HG03571 (cell line): ENCODE results near the gene B4GALT5.
A peak's percentile ranks its signal among the peaks of the same experiment; 100 is the strongest.

ENCODE experiments used
- ATAC-seq: cut with Tn5 transposase; IDR thresholded peaks from one replicate; pipeline ENCODE4 v1.9.1; 2021; ENCODE audit not compliant: unreplicated experiment

The B4GALT5 gene

GRCh38 chr20:49610691-49611538, 102.8 kb downstream of the B4GALT5 start:
- peak; percentile 44 for ATAC-seq

GRCh38 chr20:49608752-49609670, 104.7 kb downstream of the B4GALT5 start:
- no peak for ATAC-seq

GRCh38 chr20:49607568-49607967, 106.1 kb downstream of the B4GALT5 start:
- no peak for ATAC-seq

GRCh38 chr20:49603209-49603627, 110.5 kb downstream of the B4GALT5 start:
- ATAC-seq = no peak

- no peak for ATAC-seq
These were observed 111.1 kb downstream of the B4GALT5 start for GRCh38 chr20:49602345-49603208.

GRCh38 chr20:49601153-49601924, 112.3 kb downstream of the B4GALT5 start:
- no peak for ATAC-seq

GRCh38 chr20:49599746-49600113, 113.9 kb downstream of the B4GALT5 start:
- ATAC-seq = no peak

- ATAC-seq = no peak
These were observed 115.8 kb downstream of the B4GALT5 start for GRCh38 chr20:49597825-49598395.

- no peak for ATAC-seq
These were observed 117.7 kb downstream of the B4GALT5 start for GRCh38 chr20:49595811-49596561.

- no peak for ATAC-seq
These were observed 118.3 kb downstream of the B4GALT5 start for GRCh38 chr20:49595346-49595745.

GRCh38 chr20:49594931-49595315, 118.8 kb downstream of the B4GALT5 start:
- no peak for ATAC-seq

GRCh38 chr20:49594143-49594930, 119.3 kb downstream of the B4GALT5 start:
- ATAC-seq = no peak

GRCh38 chr20:49593466-49594142, 120.1 kb downstream of the B4GALT5 start:
- no peak for ATAC-seq

- ATAC-seq = no peak
These were observed 121.6 kb downstream of the B4GALT5 start for GRCh38 chr20:49592120-49592519.

- no peak for ATAC-seq
These were observed 122.3 kb downstream of the B4GALT5 start for GRCh38 chr20:49591217-49591865.

- no peak for ATAC-seq
These were observed 123.3 kb downstream of the B4GALT5 start for GRCh38 chr20:49590163-49591017.
